Measurements from ENCODE around the gene HIF1A. TPM values are rescaled to one million over a fixed set of nuclear protein-coding genes. Genes with fewer than 3 reads are reported as not detected.
"Not testable (repeated sequence)": the region's sequence is repeated elsewhere in the genome, so short reads cannot be mapped to it uniquely, and the experiment has no call there.

Gene HIF1A
- total and polyA plus RNA-seq, 2 donors (not counting 1 experiment from before 2014, with no cell fraction given), result 44.2 to 261 TPM

- DNase-seq, result no peak
- H3K27me3 ChIP-seq (replicated peaks in 1 of 4; ENCODE audit: control extremely low read depth in 1 of 4, control insufficient read depth in 3 of 4, insufficient read depth in 4 of 4, low read length in 3 of 4), result no peaks in the 10 kb centered on the region
- H4K20me1 ChIP-seq (ENCODE audit: control insufficient read depth, insufficient read depth, low read length, poor library complexity, severe bottlenecking), result peaks cover 13% of the 10 kb centered on the region
- no peak overlapping the region for H3K4me2 ChIP-seq (replicated peaks; ENCODE audit: low read depth, low read length, poor library complexity, severe bottlenecking)
- H3K4me1 ChIP-seq (ENCODE audit: control insufficient read depth in 2 of 2, insufficient read depth in 2 of 2, low read length in 2 of 2), result no peaks in the 10 kb centered on the region
- no peak overlapping the region for H2AFZ ChIP-seq (ENCODE audit: insufficient read depth, low read depth, low read length, poor library complexity, severe bottlenecking)
- peaks cover 25 to 84% of the 10 kb centered on the region in 2 experiments for H3K36me3 ChIP-seq (replicated peaks in 1 of 2; ENCODE audit: control extremely low read depth in 1 of 2, control insufficient read depth in 1 of 2, extremely low read depth in 1 of 2, insufficient read depth in 2 of 2, low read length in 1 of 2)
- H3K27ac ChIP-seq (ENCODE audit: low read length in 2 of 2), result no peak overlapping the region
- no peaks in the 10 kb centered on the region for H3K9me3 ChIP-seq (ENCODE audit: control extremely low read depth in 1 of 3, control insufficient read depth in 2 of 3, insufficient read depth in 1 of 3, low read length in 2 of 3)
- Mint-ChIP-seq H3K27ac (no peak overlapping the region), H3K4me3 (no peak overlapping the region), H3K27me3 (no peaks in the 10 kb centered on the region), H3K9me3 (ENCODE audit: insufficient read depth) (no peaks in the 10 kb centered on the region), H3K4me1 (peaks cover 10% of the 10 kb centered on the region)
- WGBS (ENCODE audit: insufficient coverage), result 96% methylated on average over 5 of the region's 6 CpGs
- ChIA-PET CTCF (interaction anchor here (0.8 to 1.7 kb wide), 12 partner anchors 11 to 285 kb away, joined by 3 to 11 read pairs (median 4); no protein-coding TSS in a partner anchor), POLR2A (interaction anchor here (0.6 kb wide), 1 partner anchor 155 kb away, joined by 8 read pairs; no protein-coding TSS in a partner anchor)
- H3K4me3 ChIP-seq (ENCODE audit: control extremely low read depth in 1 of 5, extremely low read depth in 1 of 5, insufficient read depth in 1 of 5, low read depth in 2 of 5, low read length in 4 of 5), result no peak overlapping the region
- peaks cover 33% of the 10 kb centered on the region for H3K79me2 ChIP-seq (ENCODE audit: control insufficient read depth, insufficient read depth, low read length)
- no peak for ATAC-seq (ENCODE audit: low read depth)
- no peak for TF ChIP-seq EZH2 (IDR thresholded peaks at IDR 0.05; ENCODE audit: borderline replicate concordance, insufficient read depth, low read depth, low read length, poor library complexity, severe bottlenecking)
- no peak for TF ChIP-seq CTCF (IDR thresholded peaks at IDR 0.05)
- intact Hi-C loops (cut with micrococcal nuclease), result no loop called here
- H3K9ac ChIP-seq (ENCODE audit: low read length), result no peak overlapping the region
Observed at GRCh38 chr14:61742371-61742770, 47.1 kb downstream of the HIF1A start.

GRCh38 chr14:61744238-61744637 lies 48.9 kb downstream of the HIF1A start:
- Histone ChIP-seq H3K4me3 (ENCODE audit: control extremely low read depth in 1 of 5, extremely low read depth in 1 of 5, insufficient read depth in 1 of 5, low read depth in 2 of 5, low read length in 4 of 5) (no peak overlapping the region), H3K27me3 (replicated peaks in 1 of 4; ENCODE audit: control extremely low read depth in 1 of 4, control insufficient read depth in 3 of 4, insufficient read depth in 4 of 4, low read length in 3 of 4) (no peaks in the 10 kb centered on the region), H3K36me3 (replicated peaks in 1 of 2; ENCODE audit: control extremely low read depth in 1 of 2, control insufficient read depth in 1 of 2, extremely low read depth in 1 of 2, insufficient read depth in 2 of 2, low read length in 1 of 2) (peaks cover 22 to 78% of the 10 kb centered on the region in 2 experiments), H4K20me1 (ENCODE audit: control insufficient read depth, insufficient read depth, low read length, poor library complexity, severe bottlenecking) (peaks cover 4% of the 10 kb centered on the region), H3K9ac (ENCODE audit: low read length) (no peak overlapping the region), H2AFZ (ENCODE audit: insufficient read depth, low read depth, low read length, poor library complexity, severe bottlenecking) (no peak overlapping the region), H3K4me2 (replicated peaks; ENCODE audit: low read depth, low read length, poor library complexity, severe bottlenecking) (no peak overlapping the region), H3K27ac (ENCODE audit: low read length in 2 of 2) (no peak overlapping the region), H3K79me2 (ENCODE audit: control insufficient read depth, insufficient read depth, low read length) (peaks cover 17% of the 10 kb centered on the region), H3K9me3 (ENCODE audit: control extremely low read depth in 1 of 3, control insufficient read depth in 2 of 3, insufficient read depth in 1 of 3, low read length in 2 of 3) (no peaks in the 10 kb centered on the region), H3K4me1 (ENCODE audit: control insufficient read depth in 2 of 2, insufficient read depth in 2 of 2, low read length in 2 of 2) (no peaks in the 10 kb centered on the region)
- WGBS (ENCODE audit: insufficient coverage), result 100% methylated on average over 2 of the region's 5 CpGs
- Mint-ChIP-seq H3K4me3 (no peak overlapping the region), H3K4me1 (peaks cover 8% of the 10 kb centered on the region), H3K27me3 (no peaks in the 10 kb centered on the region), H3K27ac (no peak overlapping the region), H3K9me3 (ENCODE audit: insufficient read depth) (no peaks in the 10 kb centered on the region)
- no peak for DNase-seq
- ChIA-PET POLR2A (no interaction called here), CTCF (interaction anchor here (0.7 to 2.5 kb wide), 4 partner anchors 14 to 287 kb away, joined by 3 to 11 read pairs (median 4); partner anchors contain the start of gene SNAPC1)
- no peak for ATAC-seq (ENCODE audit: low read depth)
- no peak for TF ChIP-seq EZH2 (IDR thresholded peaks at IDR 0.05; ENCODE audit: borderline replicate concordance, insufficient read depth, low read depth, low read length, poor library complexity, severe bottlenecking)
- intact Hi-C loops (cut with micrococcal nuclease), result no loop called here

GRCh38 chr14:61746346-61746745 lies 51.0 kb downstream of the HIF1A start:
- not testable (repeated sequence) for H3K27me3 Mint-ChIP-seq; H3K9ac ChIP-seq (ENCODE audit: low read length); H3K9me3 ChIP-seq (ENCODE audit: control extremely low read depth in 1 of 3, control insufficient read depth in 2 of 3, insufficient read depth in 1 of 3, low read length in 2 of 3); H3K4me1 ChIP-seq (ENCODE audit: control insufficient read depth in 2 of 2, insufficient read depth in 2 of 2, low read length in 2 of 2); H4K20me1 ChIP-seq (ENCODE audit: control insufficient read depth, insufficient read depth, low read length, poor library complexity, severe bottlenecking); H2AFZ ChIP-seq (ENCODE audit: insufficient read depth, low read depth, low read length, poor library complexity, severe bottlenecking); DNase-seq; ATAC-seq (ENCODE audit: low read depth); H3K4me2 ChIP-seq (replicated peaks; ENCODE audit: low read depth, low read length, poor library complexity, severe bottlenecking); H3K9me3 Mint-ChIP-seq (ENCODE audit: insufficient read depth); H3K4me3 ChIP-seq (ENCODE audit: control extremely low read depth in 1 of 5, extremely low read depth in 1 of 5, insufficient read depth in 1 of 5, low read depth in 2 of 5, low read length in 4 of 5); H3K4me3 Mint-ChIP-seq; H3K27me3 ChIP-seq (replicated peaks in 1 of 4; ENCODE audit: control extremely low read depth in 1 of 4, control insufficient read depth in 3 of 4, insufficient read depth in 4 of 4, low read length in 3 of 4)
- intact Hi-C loops (cut with micrococcal nuclease), result loop anchor here (2.0 kb wide), 1 partner anchor 14 kb away; no protein-coding TSS in a partner anchor
- H3K79me2 ChIP-seq (ENCODE audit: control insufficient read depth, insufficient read depth, low read length), result peaks cover 15% of the 10 kb centered on the region
- H3K4me1 Mint-ChIP-seq, result peaks cover 21% of the 10 kb centered on the region
- peak overlapping the region in 1 of 2 donors; percentile 19 for H3K27ac ChIP-seq (ENCODE audit: low read length in 2 of 2)
- CTCF ChIA-PET, result interaction anchor here (0.7 to 1.7 kb wide), 4 partner anchors 11 to 91 kb away, joined by 3 to 6 read pairs (median 4); no protein-coding TSS in a partner anchor
- WGBS (ENCODE audit: insufficient coverage), result no CpG with 5 or more reads among the region's 3 CpGs
- POLR2A ChIA-PET, result interaction anchor here (0.6 to 1.2 kb wide), 9 partner anchors 11 to 243 kb away, joined by 3 to 11 read pairs (median 3); partner anchors contain the start of gene HIF1A
- H3K27ac Mint-ChIP-seq, result peak overlapping the region; percentile 50
- H3K36me3 ChIP-seq (replicated peaks in 1 of 2; ENCODE audit: control extremely low read depth in 1 of 2, control insufficient read depth in 1 of 2, extremely low read depth in 1 of 2, insufficient read depth in 2 of 2, low read length in 1 of 2), result peaks cover 20 to 63% of the 10 kb centered on the region in 2 experiments

Data from B cell (primary cell).